Activated gamma-delta T cell treated with Interleukin-2 at 50 U/mL for 16 hours (primary cell): ENCODE results near the gene ANKRD55.
"Not testable (repeated sequence)": the region's sequence is repeated elsewhere in the genome, so short reads cannot be mapped to it uniquely, and the experiment has no call there.

Experiments used
- DNase-seq: peaks from one replicate; pipeline ENCODE4 v3.0.0-alpha.2; 2020

Gene ANKRD55

GRCh38 chr5:56100439-56101176 lies 132.5 kb downstream of the ANKRD55 start:
- DNase-seq, result no peak

DNA sequence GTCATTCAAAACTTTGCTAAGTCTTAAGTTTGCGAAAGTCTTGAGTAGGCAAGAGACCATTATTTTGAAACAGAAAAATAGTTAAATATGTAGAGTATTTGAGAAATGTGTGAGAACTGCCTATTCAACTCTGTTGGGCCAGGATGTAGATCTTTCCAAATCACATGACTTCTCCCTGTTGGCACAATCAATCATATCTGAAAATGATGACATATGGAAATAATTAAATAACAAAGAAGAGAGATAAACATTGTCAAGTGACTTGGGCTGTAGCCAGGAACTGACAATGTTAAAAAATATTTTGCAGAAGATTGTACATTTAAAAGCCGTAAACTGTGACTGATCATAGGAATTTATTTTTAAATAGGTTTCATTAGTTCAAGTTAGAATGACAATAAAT lies 133.8 kb downstream of the ANKRD55 start:
- no peak for DNase-seq

- DNase-seq, result no peak
Measured at GRCh38 chr5:56097055-56097454, 136.1 kb downstream of the ANKRD55 start.

DNA sequence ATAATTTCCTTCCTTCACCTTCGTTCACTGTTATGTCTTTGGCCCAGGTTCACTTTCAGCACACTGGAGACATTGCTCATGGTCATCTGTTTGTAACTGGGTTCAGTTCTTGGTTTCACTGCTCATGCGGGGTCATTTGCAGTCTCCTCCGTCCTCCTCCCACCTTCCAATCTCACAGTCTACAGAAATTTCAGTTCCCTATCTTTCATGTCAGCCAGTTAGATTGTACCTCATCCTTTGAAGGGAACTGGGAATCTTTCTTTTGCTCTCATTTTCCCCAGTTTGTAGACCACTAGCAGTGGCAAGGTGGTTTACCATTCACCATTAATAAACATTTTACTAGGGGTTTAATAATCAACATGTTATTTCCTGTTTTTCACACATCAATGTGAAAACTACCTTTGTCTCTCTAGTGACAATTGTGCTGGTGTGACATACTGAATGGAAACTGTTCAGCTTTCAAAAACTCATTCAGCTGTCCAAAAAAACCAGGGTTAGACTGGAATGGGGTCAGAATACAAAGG lies 137.5 kb downstream of the ANKRD55 start:
- no peak for DNase-seq

DNA sequence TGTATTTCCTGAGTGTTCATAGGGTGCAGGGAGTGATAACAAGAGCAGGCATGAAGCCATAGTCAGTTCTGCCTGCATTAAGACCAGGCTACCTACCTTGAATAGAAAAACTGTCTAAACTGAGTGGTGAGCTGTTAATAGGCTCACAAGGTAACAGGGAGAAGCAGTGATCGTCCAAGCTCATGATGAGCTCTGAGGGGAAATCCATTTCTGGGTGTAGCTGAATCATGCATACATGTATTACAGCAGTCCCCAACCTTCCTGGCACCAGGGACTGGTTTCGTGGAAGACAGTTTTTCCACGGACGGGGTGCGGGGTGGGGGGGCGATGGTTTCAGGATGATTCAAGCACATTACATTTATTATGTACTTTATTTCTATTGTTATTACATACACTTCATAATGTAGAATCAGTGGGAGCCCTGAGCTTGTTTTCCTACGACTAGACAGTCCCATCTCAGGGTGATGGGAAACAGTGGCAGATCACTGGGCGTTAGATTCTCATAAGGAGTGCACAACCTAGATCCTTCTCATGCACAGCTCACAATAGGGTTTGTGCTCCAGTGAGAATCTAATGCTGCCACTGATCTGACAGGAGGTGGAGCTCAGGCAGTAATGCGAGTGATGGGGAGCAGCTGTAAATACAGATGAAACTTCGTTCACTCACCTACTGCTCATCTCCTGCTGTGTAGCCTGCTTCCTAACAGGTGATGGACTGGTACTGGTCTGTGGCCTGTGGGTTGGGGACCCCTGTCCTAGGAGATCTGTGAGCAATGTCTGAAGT lies 138.4 kb downstream of the ANKRD55 start:
- no peak for DNase-seq

DNA sequence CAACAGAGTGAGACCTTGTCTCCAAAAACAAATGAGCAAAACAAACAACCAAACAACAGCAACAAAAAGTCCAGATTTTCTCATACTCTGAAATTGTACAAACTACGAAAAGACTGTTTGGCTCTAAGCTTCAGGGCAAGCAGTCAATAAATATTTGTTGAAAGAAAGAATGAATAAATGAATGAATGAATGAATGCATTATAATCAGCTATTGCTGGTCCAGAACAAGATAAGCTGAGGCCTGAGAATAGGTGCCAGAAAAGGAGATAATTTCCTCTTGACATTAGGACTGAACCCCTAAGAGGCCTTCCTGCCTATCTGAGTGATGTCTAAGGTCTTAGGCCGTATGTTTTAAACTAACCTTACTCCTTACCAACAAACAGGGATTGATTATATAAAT lies 139.2 kb downstream of the ANKRD55 start:
- no peak for DNase-seq

GRCh38 chr5:56092115-56092514 lies 141.0 kb downstream of the ANKRD55 start:
- DNase-seq, result no peak

- DNase-seq, result no peak
Measured at GRCh38 chr5:56091664-56092063, 141.5 kb downstream of the ANKRD55 start.

- no peak for DNase-seq
Measured at GRCh38 chr5:56090793-56091460, 142.2 kb downstream of the ANKRD55 start.

GRCh38 chr5:56088967-56089829 lies 143.9 kb downstream of the ANKRD55 start:
- no peak for DNase-seq

- no peak for DNase-seq
Measured at GRCh38 chr5:56088431-56088949, 144.6 kb downstream of the ANKRD55 start.

- no peak for DNase-seq
Measured at GRCh38 chr5:56085193-56085592, 147.9 kb downstream of the ANKRD55 start.

DNA sequence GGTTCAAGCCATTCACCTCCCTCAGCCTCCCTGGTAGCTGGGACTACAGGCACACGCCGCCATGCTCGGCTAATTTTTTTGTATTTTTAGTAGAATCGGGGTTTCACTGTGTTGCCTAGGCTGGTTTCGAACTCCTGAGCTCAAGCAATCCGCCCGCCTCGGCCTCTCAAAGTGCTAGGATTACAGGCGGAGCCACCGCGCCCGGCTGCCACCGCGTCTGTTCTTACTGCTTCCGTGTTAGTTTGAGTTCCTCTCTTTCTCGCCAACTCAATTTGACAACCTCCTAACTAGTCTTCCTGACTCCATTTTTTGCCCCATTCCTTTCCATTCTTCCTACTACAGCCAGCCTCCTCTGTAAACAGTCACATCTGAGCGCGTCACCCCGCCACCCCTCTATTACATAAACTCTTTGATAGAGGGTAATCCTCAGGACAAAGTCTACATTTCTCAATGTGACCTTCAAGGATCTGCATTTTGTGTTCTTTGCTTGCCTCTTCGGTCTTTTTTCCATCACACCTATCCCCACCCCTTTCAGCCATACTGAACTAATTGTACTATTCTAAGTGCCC lies 149.8 kb downstream of the ANKRD55 start:
- no peak for DNase-seq

GRCh38 chr5:56081053-56081642 lies 152.0 kb downstream of the ANKRD55 start:
- DNase-seq, result not testable (repeated sequence)

DNA sequence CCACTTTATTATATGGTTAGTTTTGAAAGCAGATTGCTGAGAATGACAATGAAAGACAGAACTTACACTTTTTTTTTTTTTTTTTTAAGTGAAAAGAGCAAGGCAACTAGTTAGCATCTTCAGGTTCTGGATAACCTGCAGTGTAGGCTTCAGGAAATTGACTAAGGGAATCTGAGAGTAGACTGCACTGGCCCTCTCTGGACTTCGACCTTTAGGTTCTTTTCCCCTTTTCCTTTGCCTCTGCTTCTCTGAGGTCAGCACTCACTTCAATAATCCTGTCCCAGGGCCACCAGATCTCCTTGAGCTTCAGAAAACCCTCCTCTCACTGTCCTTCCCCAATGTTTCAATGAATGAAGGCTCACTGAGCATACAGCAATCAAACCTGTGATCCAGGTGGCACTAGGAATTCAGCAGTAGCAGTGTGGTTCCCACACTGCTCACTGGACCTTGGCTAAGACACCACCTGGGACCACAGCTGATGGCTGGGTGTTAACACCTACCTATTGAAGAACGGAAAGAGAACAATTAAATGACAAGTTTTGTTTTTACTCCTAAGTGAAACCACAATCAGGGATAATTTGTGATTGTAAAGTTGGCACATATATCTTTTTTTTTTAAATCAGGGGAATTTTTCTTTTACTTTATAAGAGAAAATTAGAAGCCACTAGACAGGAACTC lies 152.6 kb downstream of the ANKRD55 start:
- no peak for DNase-seq

DNA sequence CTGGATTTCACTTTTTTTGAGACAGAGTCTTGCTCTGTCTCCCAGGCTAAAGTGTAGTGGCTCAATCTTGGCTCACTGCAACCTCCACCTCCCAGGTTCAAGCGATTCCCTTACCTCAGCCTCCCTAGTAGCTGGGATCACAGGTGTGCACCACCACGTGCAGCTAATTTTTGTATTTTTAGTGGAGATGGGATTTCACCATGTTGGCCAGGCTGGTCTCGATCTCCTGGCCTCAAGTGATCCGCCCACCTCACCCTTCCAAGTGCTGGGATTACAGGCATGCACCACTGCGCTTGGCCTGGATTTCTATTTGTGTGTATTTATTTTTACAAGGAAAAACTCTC lies 154.0 kb downstream of the ANKRD55 start:
- DNase-seq, result not testable (repeated sequence)

GRCh38 chr5:56078278-56079156 lies 154.6 kb downstream of the ANKRD55 start:
- DNase-seq, result no peak

- DNase-seq, result no peak
Measured at GRCh38 chr5:56077796-56078233, 155.3 kb downstream of the ANKRD55 start.

- no peak for DNase-seq
Measured at GRCh38 chr5:56076486-56076885, 156.6 kb downstream of the ANKRD55 start.

DNA sequence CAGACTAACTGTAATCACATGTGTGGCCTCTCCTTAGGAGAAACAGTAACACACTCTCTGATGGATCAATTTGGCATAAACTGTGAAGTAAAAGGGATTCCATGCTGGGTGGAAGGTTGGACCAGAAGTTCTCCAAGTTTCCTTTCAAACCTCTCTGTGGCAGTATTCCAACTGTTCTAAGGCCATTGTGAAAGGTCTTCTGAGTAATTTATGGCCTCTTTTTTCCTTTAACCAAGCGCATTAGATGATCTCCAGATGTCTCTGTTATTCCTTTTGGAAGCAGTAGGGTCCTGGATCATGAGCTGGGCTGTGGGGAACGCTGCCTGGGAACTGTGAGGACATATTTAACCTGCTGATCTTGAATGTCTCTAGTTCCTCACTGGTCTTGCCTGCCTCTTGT lies 157.8 kb downstream of the ANKRD55 start:
- no peak for DNase-seq
